HG03066 (cell line): ENCODE data around the gene KLHL11.
"Not testable (repeated sequence)": the region's sequence is repeated elsewhere in the genome, so short reads cannot be mapped to it uniquely, and the experiment has no call there.

Experiments
- ATAC-seq: cut with Tn5 transposase; IDR thresholded peaks from one replicate; pipeline ENCODE4 v1.9.1; 2021; ENCODE audit warnings: low read depth; ENCODE audit not compliant: unreplicated experiment

The KLHL11 gene

DNA sequence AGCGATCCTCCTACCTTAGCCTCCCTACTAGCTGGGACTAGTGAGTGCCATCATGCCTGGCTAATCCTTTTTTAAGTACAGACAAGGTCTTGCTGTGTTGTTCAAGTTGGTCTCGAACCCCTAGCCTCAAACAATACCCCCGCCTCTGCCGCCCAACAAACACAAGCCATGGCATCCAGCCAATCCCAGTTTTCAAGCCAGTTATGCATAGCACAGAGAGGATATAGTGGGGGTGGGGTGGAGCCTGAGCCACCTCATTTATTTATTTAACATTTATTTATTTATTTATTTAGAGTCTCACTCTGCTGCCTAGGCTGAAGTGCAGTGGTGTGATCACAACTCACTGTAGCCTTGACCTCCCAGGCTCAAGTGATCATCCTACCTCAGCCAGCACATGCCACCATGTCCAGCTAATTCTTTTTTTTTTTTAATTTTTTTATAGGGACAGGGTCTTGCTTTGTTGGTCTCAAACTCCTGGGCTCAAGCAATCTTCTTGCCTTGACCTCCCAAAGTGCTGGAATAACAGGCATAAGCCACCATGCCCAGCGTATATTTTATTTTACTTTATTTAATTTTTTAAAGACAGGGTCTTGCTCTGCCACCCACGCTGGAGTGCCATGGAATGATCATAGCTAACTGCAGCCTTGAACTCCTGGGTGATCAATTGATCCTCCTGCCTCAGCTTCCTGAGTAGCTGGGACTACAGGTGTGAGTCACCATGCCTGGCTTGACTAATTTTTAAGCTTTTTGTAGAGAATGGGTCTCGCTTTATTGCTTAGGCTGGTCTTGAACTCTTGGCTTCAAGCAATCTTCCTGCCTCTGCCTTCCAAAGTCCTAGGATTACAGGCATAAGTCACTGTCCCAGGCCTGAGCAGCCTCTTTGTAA, 26.2 kb upstream of the KLHL11 start:
- ATAC-seq = no peak

DNA sequence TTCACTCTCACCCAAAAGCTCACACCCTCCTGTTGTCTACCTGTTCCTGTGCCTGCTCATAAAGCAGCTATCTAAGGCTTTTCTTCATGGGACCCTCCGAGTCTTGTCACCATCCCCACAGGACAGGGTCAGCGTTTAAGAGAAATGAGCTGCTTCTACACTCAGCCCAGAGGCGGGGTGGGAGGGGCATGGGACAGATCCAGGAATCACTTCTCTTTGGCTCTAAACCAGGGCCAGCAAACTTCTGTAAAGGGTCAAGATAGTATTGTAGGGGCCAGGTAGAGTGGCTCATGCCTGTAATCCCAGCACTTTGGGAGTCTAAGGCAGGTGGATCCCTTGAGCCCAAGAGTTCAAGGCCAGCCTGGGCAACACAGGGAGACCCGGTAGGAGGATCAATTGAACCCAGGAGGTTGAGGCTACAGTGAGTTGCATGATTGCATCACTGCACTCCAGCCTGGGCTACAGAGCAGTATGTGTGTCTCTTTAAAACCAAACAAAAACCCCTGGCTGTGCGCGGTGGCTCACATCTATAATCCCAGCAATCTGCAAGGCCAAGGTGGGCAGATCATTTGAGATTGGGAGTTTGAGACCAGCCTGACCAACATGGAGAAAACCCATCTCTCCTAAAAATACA, 23.2 kb upstream of the KLHL11 start:
- no peak for ATAC-seq

GRCh38 chr17:41885733-41886132, 20.5 kb upstream of the KLHL11 start:
- no peak for ATAC-seq

DNA sequence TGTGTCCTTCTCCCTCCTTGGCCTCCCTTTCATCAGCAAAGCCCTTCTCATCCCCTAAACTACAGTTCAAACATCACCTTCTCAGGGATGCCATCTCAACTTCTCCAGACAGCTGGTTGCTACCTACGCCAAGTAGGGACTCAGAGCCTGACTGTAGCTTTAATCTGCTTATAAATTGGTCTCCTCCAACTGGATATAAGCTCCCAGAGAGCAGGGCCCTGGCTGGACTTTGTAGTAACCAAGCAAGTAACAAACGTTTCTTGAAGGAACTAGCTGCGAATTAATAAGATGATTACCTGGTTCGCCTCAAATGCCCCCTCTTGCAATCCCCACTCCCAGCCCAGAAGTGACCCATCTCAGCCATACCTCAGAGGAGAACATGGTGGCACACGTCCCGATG, 17.5 kb upstream of the KLHL11 start:
- ATAC-seq = no peak

- no peak for ATAC-seq
These were observed 14.9 kb upstream of the KLHL11 start for GRCh38 chr17:41880130-41880529.

DNA sequence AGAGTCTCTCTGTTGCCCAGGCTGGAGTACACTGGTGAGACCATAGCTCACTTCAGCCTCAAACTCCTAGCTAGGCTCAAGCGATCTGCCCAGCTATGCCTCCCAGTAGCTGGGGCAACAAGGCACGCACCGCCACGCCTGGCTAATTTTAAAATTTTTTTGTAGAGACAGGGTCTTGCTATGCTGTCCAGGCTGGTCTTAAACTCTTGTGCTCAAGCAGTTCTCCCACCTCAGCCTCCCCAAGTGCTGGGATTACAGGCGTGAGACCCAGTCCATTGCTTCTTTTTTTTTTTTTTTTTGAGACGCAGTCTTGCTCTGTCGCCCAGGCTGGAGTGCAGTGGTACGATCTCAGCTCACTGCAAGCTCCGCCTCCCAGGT, 9.1 kb upstream of the KLHL11 start:
- not testable (repeated sequence) for ATAC-seq

- ATAC-seq = no peak
These were observed 8.5 kb upstream of the KLHL11 start for GRCh38 chr17:41873559-41874292.

GRCh38 chr17:41871789-41872188, 6.6 kb upstream of the KLHL11 start:
- ATAC-seq = no peak

GRCh38 chr17:41870627-41871026, 5.4 kb upstream of the KLHL11 start:
- no peak for ATAC-seq

GRCh38 chr17:41870097-41870496, 4.9 kb upstream of the KLHL11 start:
- ATAC-seq = no peak

GRCh38 chr17:41869426-41869825, 4.2 kb upstream of the KLHL11 start:
- ATAC-seq = no peak

GRCh38 chr17:41868568-41868967, 3.3 kb upstream of the KLHL11 start:
- ATAC-seq = no peak

DNA sequence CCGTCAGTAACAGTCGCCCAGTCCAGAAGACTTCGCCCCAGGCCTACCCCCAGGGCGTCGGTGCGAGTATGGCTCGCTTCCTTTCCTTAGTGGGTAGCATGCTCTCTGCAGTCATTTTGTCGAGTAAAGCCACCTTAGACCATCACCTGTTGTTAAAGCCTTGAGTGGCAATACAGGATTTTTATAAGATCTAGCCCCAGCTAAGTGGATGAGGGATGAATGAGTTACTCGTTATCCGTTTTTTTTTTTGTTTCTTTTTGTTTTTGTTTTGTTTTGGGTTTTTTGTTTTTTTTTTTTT, 322 bp upstream of the KLHL11 start:
- ATAC-seq = no peak

- peak; percentile 26 for ATAC-seq
These were observed 756 bp downstream of the KLHL11 start for GRCh38 chr17:41864498-41864835.

GRCh38 chr17:41863074-41863848, 2.0 kb downstream of the KLHL11 start:
- ATAC-seq = no peak

DNA sequence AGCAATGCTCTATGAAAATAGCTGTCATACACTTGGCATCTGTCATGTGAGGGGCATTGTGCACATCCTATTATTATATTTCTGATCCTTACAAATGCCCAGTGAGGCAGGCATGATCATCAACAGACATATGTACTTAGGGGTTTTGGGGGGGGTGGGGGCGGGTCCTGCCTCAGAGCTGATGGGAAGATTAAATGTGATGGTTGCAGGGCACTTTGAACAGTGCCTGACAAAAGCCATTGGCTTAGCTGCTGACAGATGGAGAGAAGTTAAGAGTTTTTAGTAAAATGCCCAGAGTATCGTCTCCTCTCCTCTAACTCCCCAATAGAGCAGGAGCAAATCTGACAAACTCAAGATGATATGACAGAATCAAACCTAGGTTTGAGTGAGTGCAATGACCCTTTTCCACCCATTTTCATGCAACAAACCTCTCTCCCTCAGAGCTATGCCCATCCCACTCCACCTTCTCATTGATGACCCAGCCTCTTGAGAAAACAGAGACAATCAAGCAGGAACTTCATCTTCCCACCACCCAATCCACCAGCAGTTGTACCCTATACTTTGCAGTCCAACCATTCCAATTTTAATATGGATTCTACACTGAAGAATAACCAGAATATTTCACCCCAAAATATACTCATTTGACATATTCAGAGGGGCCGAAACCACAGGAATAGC, 4.8 kb downstream of the KLHL11 start:
- no peak for ATAC-seq

- ATAC-seq = not testable (repeated sequence)
These were observed 13.8 kb downstream of the KLHL11 start for GRCh38 chr17:41851382-41851781.

DNA sequence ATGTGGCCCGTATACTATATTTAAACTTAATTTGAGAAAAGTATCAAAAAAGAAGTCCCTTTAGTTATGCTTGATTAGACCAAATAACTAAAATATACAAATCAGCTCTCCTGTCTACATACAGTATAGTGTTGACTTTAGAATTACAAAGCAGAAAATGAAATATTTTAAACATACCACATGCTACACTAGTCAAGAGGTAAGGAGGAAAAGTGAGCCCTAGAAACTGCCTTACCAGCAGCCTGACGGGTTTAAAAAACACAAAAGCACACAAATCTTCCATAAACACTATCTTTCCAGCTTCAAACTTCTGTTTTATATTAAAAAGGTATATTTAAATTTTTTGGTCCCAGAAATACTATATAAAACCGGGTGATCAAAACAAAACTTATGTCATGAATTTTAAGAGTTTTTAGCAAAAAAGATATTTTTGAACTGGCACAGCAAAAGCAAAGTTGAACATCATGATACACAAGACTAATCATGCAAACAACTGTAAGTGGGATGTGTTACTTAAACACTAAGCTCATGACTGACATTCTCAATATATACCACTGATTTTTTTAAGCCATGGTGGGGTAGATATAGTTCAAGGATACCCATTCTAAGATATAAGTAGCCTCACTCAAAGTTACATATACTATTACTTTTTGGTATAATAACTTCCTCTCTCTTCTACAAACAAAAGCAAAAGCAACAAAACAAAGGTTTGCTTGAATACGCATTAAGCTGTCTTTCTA, 15.8 kb downstream of the KLHL11 start:
- no peak for ATAC-seq

DNA sequence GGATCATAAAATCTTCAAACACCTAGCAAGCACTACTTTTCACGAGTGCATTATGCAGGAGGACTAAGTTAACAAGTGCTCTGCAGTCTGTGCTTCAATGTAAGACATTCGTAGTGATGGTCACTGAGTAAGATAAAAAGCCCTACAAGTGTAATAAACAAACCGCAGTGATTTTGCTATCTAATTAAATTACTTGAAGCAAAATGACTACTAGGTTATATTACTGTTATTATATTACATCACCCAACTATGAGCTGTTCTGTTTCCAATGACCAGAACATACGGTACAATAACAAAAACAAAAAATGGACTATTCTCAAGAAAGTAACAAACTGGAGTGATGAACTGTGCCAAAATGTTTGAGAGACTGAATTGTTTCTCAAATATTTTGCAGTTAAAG, 16.4 kb downstream of the KLHL11 start:
- no peak for ATAC-seq

DNA sequence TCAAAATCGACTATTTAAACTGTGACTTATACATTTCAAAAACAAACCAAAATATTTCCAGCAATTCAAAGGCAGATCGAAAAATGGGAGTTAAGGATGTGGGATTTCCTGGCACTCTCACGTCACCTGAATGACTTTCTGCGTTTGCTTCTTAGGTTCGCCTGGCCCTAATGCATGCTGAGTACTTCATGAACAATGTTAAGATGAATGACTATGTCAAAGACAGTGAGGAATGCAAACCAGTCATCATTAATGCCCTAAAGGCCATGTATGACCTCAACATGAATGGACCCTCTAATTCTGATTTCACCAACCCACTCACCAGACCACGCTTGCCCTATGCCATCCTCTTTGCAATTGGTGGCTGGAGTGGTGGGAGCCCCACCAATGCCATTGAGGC, 20.3 kb downstream of the KLHL11 start:
- no peak for ATAC-seq
